ENCODE data around the gene CCDC85C.

CCDC85C gene

GRCh38 chr14:99535908-99536778 is 67.9 kb downstream of the CCDC85C start:
- no peak for DNase-seq

DNA sequence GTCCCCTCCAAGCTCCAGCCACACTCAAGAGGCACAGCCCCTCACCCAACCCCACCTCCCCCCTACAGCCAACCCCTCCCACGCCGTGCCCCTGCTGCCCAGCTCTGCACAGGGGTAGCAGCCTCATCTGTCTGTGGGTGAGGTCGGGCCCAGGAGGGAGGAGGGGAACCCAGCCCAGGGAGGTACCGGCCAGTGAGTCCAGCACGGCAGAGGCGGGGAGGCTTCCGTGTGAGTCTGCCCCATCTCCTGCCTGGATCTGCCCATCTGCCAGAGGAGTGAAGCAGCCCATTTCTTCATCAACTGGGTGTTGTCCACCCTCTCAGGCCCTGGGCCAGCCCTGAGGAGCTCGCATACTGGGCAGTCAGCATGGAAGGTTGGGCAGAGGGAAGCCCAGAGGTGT is 68.6 kb downstream of the CCDC85C start:
- no peak for DNase-seq

- no peak for DNase-seq
Observed at GRCh38 chr14:99534863-99535262, 69.1 kb downstream of the CCDC85C start.

GRCh38 chr14:99534333-99534732 is 69.7 kb downstream of the CCDC85C start:
- DNase-seq, result no peak

DNA sequence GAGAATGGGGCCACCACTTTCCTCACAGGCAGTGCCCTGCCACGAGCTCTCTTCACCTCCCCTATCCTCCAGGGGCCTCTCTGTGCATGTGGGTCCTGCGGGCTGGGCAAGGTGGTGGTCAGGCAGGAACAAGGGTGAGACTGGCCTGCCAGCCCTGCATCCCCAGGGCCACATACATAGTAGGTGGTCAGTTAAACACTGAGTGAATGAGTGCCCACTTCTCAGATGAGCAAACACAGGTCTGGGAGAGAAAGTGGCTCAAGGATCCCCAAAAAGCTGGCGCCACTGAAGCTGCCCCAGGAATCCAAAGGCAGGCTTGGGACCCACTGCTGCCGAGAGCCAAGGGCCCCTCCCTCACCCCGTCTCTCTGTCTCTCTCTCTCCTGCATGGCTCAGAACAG is 71.7 kb downstream of the CCDC85C start:
- no peak for DNase-seq

DNA sequence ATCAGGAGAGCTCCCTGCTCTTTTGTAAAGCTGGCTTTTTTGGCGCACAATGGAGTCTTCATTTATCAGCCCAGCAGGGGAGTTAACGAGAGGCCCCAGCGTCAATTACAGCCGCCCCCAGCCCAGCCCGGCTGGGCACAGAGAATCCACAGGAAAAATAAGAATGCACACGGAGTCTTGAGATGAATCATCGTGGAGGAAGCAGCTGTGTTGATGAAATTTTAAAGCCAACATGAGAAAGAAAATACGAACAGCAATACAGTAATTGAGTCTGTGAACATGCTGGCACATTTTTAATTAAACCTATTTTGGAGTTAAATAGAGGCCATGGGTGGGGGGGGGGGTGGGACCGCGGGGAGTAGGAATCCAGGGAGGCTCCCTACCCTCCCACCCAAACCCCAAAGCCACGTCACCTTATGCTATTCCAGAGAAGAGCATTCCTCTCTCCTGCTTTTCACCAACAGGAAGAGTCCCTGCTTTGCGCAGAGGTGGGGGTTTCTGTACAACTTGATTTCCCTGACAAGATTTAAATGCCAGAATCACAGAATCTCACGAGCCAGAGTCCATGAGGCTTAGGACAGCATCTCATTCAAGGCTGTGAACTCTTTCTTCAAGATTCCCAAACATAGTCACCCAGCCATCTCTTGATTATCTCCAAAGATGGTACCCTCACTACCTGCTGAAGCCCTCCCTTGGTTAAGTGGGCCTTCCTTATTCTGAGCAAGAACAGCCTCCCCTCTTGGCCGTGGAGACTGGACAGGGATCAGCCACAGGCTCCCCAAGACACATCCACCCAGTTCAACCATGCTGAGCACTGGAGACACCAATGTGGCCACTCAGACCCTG is 72.5 kb downstream of the CCDC85C start:
- no peak for DNase-seq

DNA sequence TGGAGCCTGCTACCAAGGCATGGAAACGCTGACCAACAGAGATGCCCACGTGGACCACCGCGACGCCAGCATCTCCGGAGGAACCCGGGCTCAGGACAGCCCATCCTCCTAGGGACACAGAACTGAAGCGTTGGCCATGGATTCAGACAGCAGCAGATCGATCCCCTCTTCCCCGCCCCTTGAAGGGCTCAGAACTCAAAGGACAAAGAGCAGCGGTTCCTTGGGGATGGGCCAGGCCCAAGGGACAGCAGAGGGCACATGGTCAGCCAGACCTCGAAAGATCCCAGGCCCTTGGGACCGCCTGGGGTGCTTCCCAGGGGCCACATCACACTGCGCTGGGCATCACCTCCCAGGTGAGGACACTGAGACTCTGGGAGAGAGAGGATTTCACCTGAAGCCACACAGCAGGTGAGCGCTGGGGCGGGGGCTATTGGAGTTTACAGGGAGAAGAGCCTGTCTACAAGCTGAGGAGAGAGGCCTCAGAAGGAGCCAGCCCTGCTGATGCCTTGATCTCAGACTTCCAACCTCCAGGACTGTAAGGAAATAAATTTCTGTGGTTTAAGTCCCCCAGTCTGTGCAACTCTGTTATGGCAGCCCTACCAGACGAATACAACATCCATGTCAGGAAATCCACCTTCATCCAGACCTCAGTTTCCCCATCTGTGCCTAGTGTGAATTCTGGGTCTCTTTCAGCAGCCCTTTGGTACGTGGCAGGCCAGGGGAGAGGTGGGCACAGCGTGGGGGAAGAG is 73.4 kb downstream of the CCDC85C start:
- no peak for DNase-seq

GRCh38 chr14:99529899-99530298 is 74.1 kb downstream of the CCDC85C start:
- DNase-seq, result no peak

- no peak for DNase-seq
Observed at GRCh38 chr14:99527427-99528076, 76.5 kb downstream of the CCDC85C start.

- no peak for DNase-seq
Observed at GRCh38 chr14:99527026-99527425, 77.0 kb downstream of the CCDC85C start.

GRCh38 chr14:99525699-99526080 is 78.3 kb downstream of the CCDC85C start:
- DNase-seq, result no peak

DNA sequence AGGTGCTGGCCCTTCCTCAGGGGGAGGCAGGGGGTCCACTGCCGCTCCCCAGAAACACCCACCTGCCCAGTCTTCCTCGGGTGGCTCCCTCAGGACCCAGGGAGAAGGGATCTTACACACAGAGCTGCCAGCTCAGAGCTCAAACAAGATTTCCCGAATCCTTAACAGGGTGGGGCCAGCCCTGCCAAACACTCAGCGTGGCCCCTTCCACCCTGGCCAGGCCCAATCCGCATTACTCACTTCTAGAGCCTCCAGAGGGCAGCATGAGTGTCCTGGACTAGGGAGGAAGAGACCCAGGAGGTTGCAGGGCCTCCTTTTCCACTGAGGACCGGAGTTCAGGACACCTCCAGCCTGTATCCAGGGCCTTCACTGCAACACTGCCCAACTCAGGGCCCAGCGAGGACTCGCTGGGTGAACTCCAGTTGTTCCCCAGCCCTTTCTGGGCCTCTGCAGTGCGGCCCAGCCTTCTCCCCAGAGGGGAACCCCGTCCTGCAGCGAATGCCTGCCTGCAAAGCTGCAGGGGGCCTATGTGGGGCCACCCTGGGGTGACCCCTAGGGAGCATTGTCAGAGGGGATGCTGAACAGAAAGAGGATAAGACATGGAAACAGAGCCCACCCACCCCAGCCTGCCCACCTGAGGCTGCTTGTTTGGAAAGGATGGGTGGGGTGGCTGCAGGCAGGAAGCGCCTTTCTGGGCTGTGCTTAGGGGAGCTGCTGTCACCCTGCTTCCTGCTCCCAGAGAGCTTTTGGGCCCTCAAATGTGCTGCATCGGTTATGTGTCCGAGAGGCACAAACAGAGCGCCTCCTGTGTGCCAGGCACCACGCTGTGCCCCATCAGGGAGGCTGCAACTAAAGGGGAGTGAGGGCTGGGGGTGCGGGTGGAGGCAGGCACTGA is 79.0 kb downstream of the CCDC85C start:
- peak; percentile 80 for DNase-seq

DNA sequence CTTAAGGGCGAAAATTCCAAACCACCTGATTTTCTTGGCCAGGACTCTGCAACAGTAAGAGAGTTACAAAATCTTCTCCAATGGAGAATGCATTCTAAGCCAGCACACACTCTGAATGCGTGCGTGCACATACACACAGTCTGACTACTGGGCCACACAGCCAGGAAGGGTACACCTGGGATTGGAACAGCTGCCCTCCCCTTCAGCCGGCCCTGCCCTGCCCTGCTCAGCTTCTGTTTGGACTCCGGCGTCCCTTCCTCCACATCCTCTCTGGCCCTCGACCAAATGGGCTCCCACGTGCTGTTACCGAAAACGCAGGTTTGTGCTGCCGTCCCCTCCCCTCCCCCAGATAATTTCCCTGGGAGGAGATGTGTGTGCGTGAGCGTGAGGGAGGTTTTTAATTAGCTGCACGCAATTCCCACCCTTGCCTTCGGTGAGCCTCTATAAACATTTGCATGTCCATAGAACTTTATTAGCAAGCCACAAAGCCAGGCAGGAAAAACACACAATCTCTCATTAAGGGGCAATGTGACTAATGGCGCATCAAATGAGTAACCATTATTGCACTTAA is 79.8 kb downstream of the CCDC85C start:
- DNase-seq, result no peak

GRCh38 chr14:99523704-99524055 is 80.3 kb downstream of the CCDC85C start:
- no peak for DNase-seq

GRCh38 chr14:99522934-99523703 is 80.9 kb downstream of the CCDC85C start:
- no peak for DNase-seq

- DNase-seq, result peak; percentile 22
Observed at GRCh38 chr14:99522457-99522891, 81.5 kb downstream of the CCDC85C start.

GRCh38 chr14:99522025-99522401 is 82.0 kb downstream of the CCDC85C start:
- no peak for DNase-seq

DNA sequence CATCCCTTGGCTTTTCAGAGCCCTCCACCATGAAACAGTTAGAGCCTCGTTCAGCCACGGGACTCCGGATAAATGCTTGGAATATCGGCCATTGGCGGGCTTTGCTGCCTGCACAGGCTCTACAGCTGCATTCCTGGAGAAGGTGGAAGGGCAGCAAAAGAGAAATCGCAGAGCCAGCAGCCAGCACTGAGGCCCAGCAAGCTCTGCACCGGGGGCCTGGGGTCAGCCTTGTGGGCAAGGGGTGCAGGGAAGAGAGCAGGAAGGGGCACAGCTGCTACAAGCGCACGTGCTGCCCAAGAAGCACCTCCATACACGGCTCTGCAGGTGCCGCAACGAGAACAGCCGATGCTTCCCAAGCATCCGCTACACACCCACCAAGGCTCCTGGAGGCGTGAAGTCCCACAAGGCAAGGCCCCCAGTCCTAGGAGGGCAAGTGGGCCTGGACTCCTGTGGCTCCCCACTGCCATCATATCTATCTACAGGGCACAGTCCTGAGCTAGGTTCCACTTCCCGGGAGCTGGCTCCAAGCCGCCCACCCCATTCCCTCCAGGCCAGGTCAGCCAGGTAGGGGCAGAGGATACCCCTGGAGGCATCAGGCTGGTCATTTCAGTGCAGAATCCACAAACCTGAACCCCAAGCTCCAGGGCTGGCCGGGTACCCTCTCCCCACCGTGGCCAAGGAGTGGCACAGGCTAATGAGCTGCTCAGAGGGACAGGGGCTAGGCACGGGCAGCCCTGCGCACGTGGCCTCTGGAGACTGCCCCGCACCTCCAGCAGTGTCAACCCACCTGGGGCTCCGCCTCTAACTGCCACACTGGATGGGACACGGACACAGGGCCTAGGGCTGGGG is 82.6 kb downstream of the CCDC85C start:
- no peak for DNase-seq

DNA sequence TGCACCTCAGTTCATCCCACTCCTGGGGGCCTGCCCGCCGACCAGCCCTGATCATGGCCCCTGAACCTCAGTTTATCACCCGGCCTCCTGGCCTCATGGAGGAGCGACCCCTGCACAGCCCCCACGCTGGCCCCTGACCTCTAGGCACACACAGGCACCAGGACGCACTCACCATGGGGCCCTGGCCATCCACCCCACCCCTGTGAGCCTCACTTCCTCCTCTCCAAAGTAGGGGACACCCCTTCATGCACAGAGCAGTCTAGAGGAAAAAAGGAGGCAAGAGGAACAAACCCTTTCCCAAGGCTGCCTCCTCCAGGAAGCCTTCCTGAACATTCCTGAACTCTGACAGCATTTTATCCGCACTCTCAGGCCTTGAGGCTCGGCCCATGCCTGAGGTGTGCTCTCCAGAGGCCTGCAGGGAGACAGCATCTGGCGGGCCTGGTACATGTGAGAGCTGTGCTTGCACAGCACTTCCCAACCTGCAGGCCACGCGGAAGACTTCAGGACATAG is 83.4 kb downstream of the CCDC85C start:
- no peak for DNase-seq

Measured in NCI-H82 (cell line).